HG03342 (cell line): ENCODE results near the gene PPP4C.

Experiments
- ATAC-seq: cut with Tn5 transposase; IDR thresholded peaks from one replicate; pipeline ENCODE4 v1.9.1; 2021; ENCODE audit warnings: mild to moderate bottlenecking, moderate library complexity; ENCODE audit not compliant: unreplicated experiment

PPP4C gene

GRCh38 chr16:30079480-30079879, 3.7 kb downstream of the PPP4C start:
- no peak for ATAC-seq

- ATAC-seq = no peak
These were observed 6.8 kb downstream of the PPP4C start for GRCh38 chr16:30082545-30083090.

- no peak for ATAC-seq
These were observed 7.6 kb downstream of the PPP4C start for GRCh38 chr16:30083216-30084055.

GRCh38 chr16:30084096-30084815, 8.5 kb downstream of the PPP4C start:
- no peak for ATAC-seq

- no peak for ATAC-seq
These were observed 9.0 kb downstream of the PPP4C start for GRCh38 chr16:30084816-30085159.

GRCh38 chr16:30085247-30085646, 9.5 kb downstream of the PPP4C start:
- ATAC-seq = no peak

- no peak for ATAC-seq
These were observed 10.0 kb downstream of the PPP4C start for GRCh38 chr16:30085820-30086219.

- no peak for ATAC-seq
These were observed 10.7 kb downstream of the PPP4C start for GRCh38 chr16:30086291-30087140.

- ATAC-seq = no peak
These were observed 11.5 kb downstream of the PPP4C start for GRCh38 chr16:30087181-30087898.

- ATAC-seq = no peak
These were observed 12.5 kb downstream of the PPP4C start for GRCh38 chr16:30088237-30088831.

GRCh38 chr16:30088832-30089624, 13.2 kb downstream of the PPP4C start:
- no peak for ATAC-seq

- no peak for ATAC-seq
These were observed 15.0 kb downstream of the PPP4C start for GRCh38 chr16:30090610-30091331.

GRCh38 chr16:30091474-30092372, 15.9 kb downstream of the PPP4C start, which contains the start of gene TBX6:
TBX6 (minus strand) TSS chr16:30091924; CDS start chr16:30091193, 731 bp downstream.
- peak; percentile 68 for ATAC-seq

- ATAC-seq = peak; percentile 44
These were observed 16.7 kb downstream of the PPP4C start for GRCh38 chr16:30092373-30093010.

- no peak for ATAC-seq
These were observed 18.9 kb downstream of the PPP4C start for GRCh38 chr16:30094541-30095165.
